Body of pancreas (tissue), 4 donors: ENCODE results near the gene HMCN1.

Experiments
- POLR2A ChIP-seq, 3 donors: fragments of 450-650 bp; IDR thresholded peaks; one replicate each; pipeline ENCODE4 v1.6.1; 2016; ENCODE audit warnings: antibody characterized with exemption in 3 of 3, mild to moderate bottlenecking in 2 of 3
- TF ChIP-seq, protein P1 (sequence below), 7 experiments: fragments of 450-650 bp in 4 of 7; fragments of 200-600 bp in 3 of 7; sonication (generic) in 3 of 7; IDR thresholded peaks; one replicate each; pipeline ENCODE4 v1.5.1; 2016 to 2019; ENCODE audit warnings: antibody characterized with exemption in 7 of 7

DNA sequence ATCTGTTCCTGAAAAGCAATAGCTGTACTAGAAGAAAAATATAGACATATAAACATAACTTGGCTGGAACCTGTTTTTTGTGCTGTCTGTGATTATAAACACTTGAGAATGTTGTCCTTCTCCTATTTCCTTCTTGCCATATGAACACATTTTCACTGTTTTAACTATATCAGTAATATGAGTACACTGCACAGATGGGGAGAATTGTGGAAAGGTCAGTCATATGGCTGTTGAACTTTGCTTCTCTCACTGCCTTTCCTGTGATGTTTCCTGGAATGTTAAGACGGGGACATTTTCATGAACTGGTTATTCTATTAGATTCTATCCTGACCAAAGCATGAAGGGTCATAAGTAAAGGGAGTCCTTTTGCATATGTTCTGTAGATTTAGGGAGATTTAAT, 24.9 kb downstream of the HMCN1 start:
- TF ChIP-seq POLR2A (IDR thresholded peaks at IDR 0.05), result no peak
- TF ChIP-seq, protein P1, sequence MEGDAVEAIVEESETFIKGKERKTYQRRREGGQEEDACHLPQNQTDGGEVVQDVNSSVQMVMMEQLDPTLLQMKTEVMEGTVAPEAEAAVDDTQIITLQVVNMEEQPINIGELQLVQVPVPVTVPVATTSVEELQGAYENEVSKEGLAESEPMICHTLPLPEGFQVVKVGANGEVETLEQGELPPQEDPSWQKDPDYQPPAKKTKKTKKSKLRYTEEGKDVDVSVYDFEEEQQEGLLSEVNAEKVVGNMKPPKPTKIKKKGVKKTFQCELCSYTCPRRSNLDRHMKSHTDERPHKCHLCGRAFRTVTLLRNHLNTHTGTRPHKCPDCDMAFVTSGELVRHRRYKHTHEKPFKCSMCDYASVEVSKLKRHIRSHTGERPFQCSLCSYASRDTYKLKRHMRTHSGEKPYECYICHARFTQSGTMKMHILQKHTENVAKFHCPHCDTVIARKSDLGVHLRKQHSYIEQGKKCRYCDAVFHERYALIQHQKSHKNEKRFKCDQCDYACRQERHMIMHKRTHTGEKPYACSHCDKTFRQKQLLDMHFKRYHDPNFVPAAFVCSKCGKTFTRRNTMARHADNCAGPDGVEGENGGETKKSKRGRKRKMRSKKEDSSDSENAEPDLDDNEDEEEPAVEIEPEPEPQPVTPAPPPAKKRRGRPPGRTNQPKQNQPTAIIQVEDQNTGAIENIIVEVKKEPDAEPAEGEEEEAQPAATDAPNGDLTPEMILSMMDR (IDR thresholded peaks at IDR 0.05), result no peak
